HepG2 (cell line): ENCODE measurements around the gene RARA. TPM values are rescaled to one million over a fixed set of nuclear protein-coding genes. Genes with fewer than 3 reads are reported as not detected.

Experiments
- AGO2 ChIP-seq: fragments of 200-400 bp; formaldehyde crosslinking; optimal IDR thresholded peaks from 2 replicates; pipeline ENCODE3; 2017; ENCODE audit warnings: mild to moderate bottlenecking, low read depth, low read length, moderate library complexity
- CC2D1A ChIP-seq: sonication (generic); formaldehyde crosslinking; IDR thresholded peaks from 2 replicates; pipeline ENCODE4 v1.8.1; 2023; ENCODE audit warnings: mild to moderate bottlenecking, missing genetic modification reagents
- KIAA2018 ChIP-seq: sonication (generic); formaldehyde crosslinking; IDR thresholded peaks from 2 replicates; pipeline ENCODE4 v1.5.0; 2020; ENCODE audit warnings: mild to moderate bottlenecking, missing genetic modification reagents, borderline replicate concordance
- RFX1 ChIP-seq: fragments of 450-650 bp; IDR thresholded peaks from 2 replicates; pipeline ENCODE4 v1.6.1; 2017
- TFDP1 ChIP-seq: IDR thresholded peaks from 2 replicates; pipeline ENCODE4 v1.6.1; 2016; ENCODE audit warnings: missing compliant biosample characterization, missing genetic modification reagents, borderline replicate concordance
- ZBTB38 ChIP-seq: sonication (generic); formaldehyde crosslinking; IDR thresholded peaks from 2 replicates; pipeline ENCODE4 v1.5.1; 2020; ENCODE audit warnings: mild to moderate bottlenecking, missing genetic modification reagents
- ZMAT3 ChIP-seq: sonication (generic); formaldehyde crosslinking; conservative IDR thresholded peaks from 2 replicates; pipeline ENCODE4 v1.7.0; 2021; ENCODE audit warnings: missing genetic modification reagents
- ZNF317 ChIP-seq: sonication (generic); formaldehyde crosslinking; IDR thresholded peaks from 2 replicates; pipeline ENCODE4 v1.5.0; 2020; ENCODE audit warnings: mild to moderate bottlenecking, missing genetic modification reagents
- ZNF343 ChIP-seq: sonication (generic); formaldehyde crosslinking; IDR thresholded peaks from 2 replicates; pipeline ENCODE4 v1.4.0; 2020; ENCODE audit warnings: mild to moderate bottlenecking, missing genetic modification reagents
- ZNF446 ChIP-seq: sonication (generic); formaldehyde crosslinking; IDR thresholded peaks from 2 replicates; pipeline ENCODE4 v1.5.0; 2020; ENCODE audit warnings: mild to moderate bottlenecking, missing genetic modification reagents
- ZNF609 ChIP-seq: sonication (generic); formaldehyde crosslinking; IDR thresholded peaks from 2 replicates; pipeline ENCODE4 v1.4.0; 2020; ENCODE audit warnings: mild to moderate bottlenecking, missing genetic modification reagents, borderline replicate concordance
- ZNF749 ChIP-seq: sonication (generic); formaldehyde crosslinking; IDR thresholded peaks from 2 replicates; pipeline ENCODE4 v1.8.0; 2022; ENCODE audit warnings: mild to moderate bottlenecking, missing genetic modification reagents, moderate library complexity, borderline replicate concordance
- ZNF772 ChIP-seq: sonication (generic); formaldehyde crosslinking; IDR thresholded peaks from 2 replicates; pipeline ENCODE4 v1.5.0; 2020; ENCODE audit warnings: mild to moderate bottlenecking, missing genetic modification reagents
- polyA plus RNA-seq, 8 experiments: library from polyadenylated mRNA; depleted of rRNA in 3 of 8; stranded (reverse) in 7 of 8; unstranded in 1 of 8; fragments of >200 nt; fragmentation: Illumina TruSeq in 4 of 8; extraction: Trizol in 4 of 8; gene quantifications; 2 replicates each; pipeline versions ENCODE4 v1.2.1 to v1.2.3, GENCODE V29; 2011 to 2016; ENCODE audit warnings: low read depth in 4 of 8, missing spikeins in 1 of 8, mixed read lengths in 1 of 8; ENCODE audit not compliant: insufficient read depth in 1 of 8
- total RNA-seq, 5 experiments: library from RNA; depleted of rRNA; stranded (reverse); fragments of >200 nt; fragmentation: Illumina TruSeq; extraction: Trizol; gene quantifications; 2 replicates each; pipeline ENCODE4 v1.2.3, GENCODE V29; 2016; ENCODE audit warnings: low read depth in 1 of 5

RARA gene
- total and polyA plus RNA-seq, 2 of the 13 experiments (the other 11 are each of a cell fraction or from before 2014, with no cell fraction given): 6.4 to 8.6 TPM

GRCh38 chr17:40345161-40345993 is 36.4 kb downstream of the RARA start (continued):
- TF ChIP-seq ZNF446 (CRISPR knock-in tag) (0 out of 2 replicates have a peak, but pooled peaks have one; percentile 60), TFDP1 (CRISPR knock-in tag) (peak; percentile 56; the same call in 1 of the 2 replicates), AGO2 (peak; percentile 93), ZBTB38 (CRISPR knock-in tag) (peak; percentile 21; the same call in 1 of the 2 replicates), RFX1 (no peak), CC2D1A (CRISPR knock-in tag) (no peak), ZNF343 (CRISPR knock-in tag) (peak; percentile 59), ZMAT3 (CRISPR knock-in tag) (peak; percentile 53; the same call in 1 of the 2 replicates), ZNF317 (CRISPR knock-in tag) (0 out of 2 replicates have a peak, but pooled peaks have one; percentile 33), ZNF609 (peak; percentile 18; the same call in 1 of the 2 replicates), ZNF772 (CRISPR knock-in tag) (peak; percentile 20; the same call in 1 of the 2 replicates), KIAA2018 (no peak), ZNF749 (no peak)
